NB4 (cell line): ENCODE measurements around the gene STOX1.

ENCODE experiments used
- MYC ChIP-seq: IDR thresholded peaks from 2 replicates; pipeline ENCODE4 v1.6.1; 2011; ENCODE audit warnings: low read depth, low read length
- POLR2A ChIP-seq: IDR thresholded peaks from 2 replicates; pipeline ENCODE4 v1.6.1; 2011; ENCODE audit warnings: mild to moderate bottlenecking; ENCODE audit not compliant: insufficient read length; ENCODE audit errors: extremely low read depth
- TF ChIP-seq, protein P1 (sequence below): IDR thresholded peaks from one replicate; pipeline ENCODE4 v1.5.1; 2012; ENCODE audit warnings: low read depth, low read length
- TF ChIP-seq, protein P2 (sequence below): IDR thresholded peaks from 2 replicates; pipeline ENCODE4 v1.6.1; 2011; ENCODE audit warnings: low read depth, low read length

DNA sequence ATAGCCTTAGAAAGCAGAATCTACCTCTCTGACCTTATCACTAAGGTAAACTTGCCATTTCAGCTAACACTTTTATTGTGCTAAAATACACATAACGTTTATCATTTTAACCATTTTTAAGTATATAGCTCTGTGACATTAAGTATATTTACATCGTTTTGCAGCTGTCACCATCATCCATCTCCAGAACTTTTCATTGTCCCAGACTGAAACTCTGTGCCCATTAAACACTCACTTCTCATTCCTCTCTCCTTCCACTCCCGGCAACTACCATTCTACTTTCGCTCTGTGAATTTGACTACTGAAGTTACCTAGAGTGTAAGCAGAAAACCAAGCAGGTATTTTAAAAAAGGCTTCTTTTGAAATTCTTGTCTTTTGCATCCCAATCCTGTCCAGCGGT lies 75.1 kb downstream of the STOX1 start:
- TF ChIP-seq POLR2A (no peak), MYC (no peak)
- TF ChIP-seq, protein P1, sequence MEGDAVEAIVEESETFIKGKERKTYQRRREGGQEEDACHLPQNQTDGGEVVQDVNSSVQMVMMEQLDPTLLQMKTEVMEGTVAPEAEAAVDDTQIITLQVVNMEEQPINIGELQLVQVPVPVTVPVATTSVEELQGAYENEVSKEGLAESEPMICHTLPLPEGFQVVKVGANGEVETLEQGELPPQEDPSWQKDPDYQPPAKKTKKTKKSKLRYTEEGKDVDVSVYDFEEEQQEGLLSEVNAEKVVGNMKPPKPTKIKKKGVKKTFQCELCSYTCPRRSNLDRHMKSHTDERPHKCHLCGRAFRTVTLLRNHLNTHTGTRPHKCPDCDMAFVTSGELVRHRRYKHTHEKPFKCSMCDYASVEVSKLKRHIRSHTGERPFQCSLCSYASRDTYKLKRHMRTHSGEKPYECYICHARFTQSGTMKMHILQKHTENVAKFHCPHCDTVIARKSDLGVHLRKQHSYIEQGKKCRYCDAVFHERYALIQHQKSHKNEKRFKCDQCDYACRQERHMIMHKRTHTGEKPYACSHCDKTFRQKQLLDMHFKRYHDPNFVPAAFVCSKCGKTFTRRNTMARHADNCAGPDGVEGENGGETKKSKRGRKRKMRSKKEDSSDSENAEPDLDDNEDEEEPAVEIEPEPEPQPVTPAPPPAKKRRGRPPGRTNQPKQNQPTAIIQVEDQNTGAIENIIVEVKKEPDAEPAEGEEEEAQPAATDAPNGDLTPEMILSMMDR = no peak
- TF ChIP-seq, protein P2, sequence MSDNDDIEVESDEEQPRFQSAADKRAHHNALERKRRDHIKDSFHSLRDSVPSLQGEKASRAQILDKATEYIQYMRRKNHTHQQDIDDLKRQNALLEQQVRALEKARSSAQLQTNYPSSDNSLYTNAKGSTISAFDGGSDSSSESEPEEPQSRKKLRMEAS = no peak
